Activated T-helper 17 cell treated with anti-CD3 and anti-CD28 coated beads, Interleukin-2, amount 50 U/mL, for 72 hours (primary cell): Measurements from ENCODE around the gene ANKRD53. TPM values are rescaled to one million over a fixed set of nuclear protein-coding genes. Genes with fewer than 3 reads are reported as not detected.
"Not testable (repeated sequence)": the region's sequence is repeated elsewhere in the genome, so short reads cannot be mapped to it uniquely, and the experiment has no call there.

Experiments used
- ATAC-seq: fragments of 150-1000 bp; cut with Tn5 transposase; replicated peaks from 2 replicates; pipeline ENCODE4 v1.10.0; 2021; ENCODE audit warnings: mild to moderate bottlenecking, moderate library complexity
- H3K27ac Mint-ChIP-seq: one replicate; pipeline ENCODE4 v1.8.0; 2022; ENCODE audit warnings: mixed read lengths
- H3K27me3 Mint-ChIP-seq: one replicate; pipeline ENCODE4 v1.8.0; 2022; ENCODE audit warnings: mixed read lengths
- H3K36me3 Mint-ChIP-seq: one replicate; pipeline ENCODE4 v1.8.0; 2022; ENCODE audit warnings: low read depth, mild to moderate bottlenecking, mixed read lengths
- H3K4me1 Mint-ChIP-seq: one replicate; pipeline ENCODE4 v1.8.0; 2022; ENCODE audit warnings: mixed read lengths
- H3K4me3 Mint-ChIP-seq: one replicate; pipeline ENCODE4 v1.8.0; 2022; ENCODE audit warnings: mild to moderate bottlenecking, mixed read lengths
- H3K9me3 Mint-ChIP-seq: one replicate; pipeline ENCODE4 v1.8.0; 2022; ENCODE audit warnings: mixed read lengths
- total RNA-seq, 2 donors: library from RNA; stranded (reverse); gene quantifications; one replicate each; pipeline ENCODE4 v1.2.3, GENCODE V29; 2022

ANKRD53 gene
- total RNA-seq, 2 donors from 2014 or later: 0.56 TPM; not detected in 1

DNA sequence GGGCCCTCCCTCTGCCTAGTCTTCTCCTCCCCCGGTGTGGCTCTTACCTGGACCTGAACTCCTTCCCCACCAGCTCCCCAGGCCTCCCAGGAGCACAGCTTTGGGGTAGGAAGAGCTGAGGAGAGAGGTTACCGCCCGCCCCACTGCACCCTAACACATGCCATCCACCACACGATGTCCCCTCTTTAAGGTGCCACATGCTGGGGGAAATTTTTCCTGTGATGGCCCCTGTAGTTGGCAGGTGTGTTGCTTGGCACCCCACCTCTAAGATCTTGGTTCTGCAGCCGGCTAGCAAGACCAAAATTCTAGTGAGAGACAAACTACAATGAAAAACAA, 23.1 kb downstream of the ANKRD53 start:
- Mint-ChIP-seq H3K4me3 (peak overlapping the region; percentile 74), H3K27ac (no peak overlapping the region), H3K4me1 (peaks cover 8% of the 10 kb centered on the region), H3K9me3 (no peaks in the 10 kb centered on the region), H3K27me3 (no peaks in the 10 kb centered on the region), H3K36me3 (no peaks in the 10 kb centered on the region)
- no peak for ATAC-seq

DNA sequence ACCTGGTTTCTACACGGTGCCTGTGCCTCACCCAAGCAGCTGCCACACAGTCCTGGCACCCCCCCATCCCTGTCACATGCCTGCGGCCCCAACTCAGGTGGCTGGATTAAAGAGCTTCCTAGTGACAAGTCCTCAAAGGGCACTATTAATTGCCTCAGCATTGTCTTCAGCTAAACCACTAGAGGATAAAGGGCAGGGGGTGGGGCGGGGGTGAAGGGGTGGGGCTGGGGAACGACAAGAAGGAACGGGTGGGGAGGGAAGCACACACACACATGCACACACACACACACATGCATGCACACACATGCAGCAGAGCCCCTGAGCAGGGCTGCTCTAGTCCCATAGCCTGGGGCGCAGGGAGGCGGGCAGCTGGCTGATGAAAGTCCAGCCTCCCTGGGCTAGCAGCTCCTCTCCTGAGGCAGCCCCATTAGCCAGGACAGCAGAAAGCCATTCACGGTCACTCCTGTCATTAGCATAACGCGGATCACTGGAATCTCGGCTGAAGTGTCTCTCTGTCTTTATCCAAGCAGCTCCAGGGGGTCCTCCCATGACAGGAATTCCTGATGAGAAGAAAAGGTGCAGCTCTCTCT, 23.6 kb downstream of the ANKRD53 start:
- peaks cover 8% of the 10 kb centered on the region for H3K4me1 Mint-ChIP-seq
- H3K9me3 Mint-ChIP-seq: no peaks in the 10 kb centered on the region
- H3K36me3 Mint-ChIP-seq: no peaks in the 10 kb centered on the region
- no peak overlapping the region for H3K27ac Mint-ChIP-seq
- H3K4me3 Mint-ChIP-seq: no peak overlapping the region
- no peaks in the 10 kb centered on the region for H3K27me3 Mint-ChIP-seq
- no peak for ATAC-seq

DNA sequence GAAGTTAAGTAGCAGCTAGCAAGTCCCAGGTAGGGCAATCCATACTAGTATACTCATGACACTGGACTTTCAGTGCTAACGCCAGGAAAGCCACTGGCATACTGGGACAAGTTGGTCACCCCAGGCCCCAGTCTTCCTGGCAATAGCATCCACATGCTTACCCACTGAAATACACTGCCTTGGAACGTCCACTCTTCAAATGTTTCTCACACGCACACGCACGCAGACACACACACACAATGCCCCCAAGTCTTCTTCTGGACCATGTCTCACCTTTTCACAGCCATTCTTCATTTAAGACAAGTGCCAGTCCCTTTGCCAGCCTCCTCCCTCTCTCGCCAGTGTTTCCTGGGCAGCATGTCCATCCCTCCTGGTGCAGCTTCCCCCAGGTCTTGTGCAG, 25.0 kb downstream of the ANKRD53 start:
- Mint-ChIP-seq H3K4me1 (peaks cover 8% of the 10 kb centered on the region), H3K27ac (no peak overlapping the region), H3K4me3 (no peak overlapping the region), H3K27me3 (peaks cover 5% of the 10 kb centered on the region), H3K9me3 (no peaks in the 10 kb centered on the region), H3K36me3 (no peaks in the 10 kb centered on the region)
- ATAC-seq: no peak

DNA sequence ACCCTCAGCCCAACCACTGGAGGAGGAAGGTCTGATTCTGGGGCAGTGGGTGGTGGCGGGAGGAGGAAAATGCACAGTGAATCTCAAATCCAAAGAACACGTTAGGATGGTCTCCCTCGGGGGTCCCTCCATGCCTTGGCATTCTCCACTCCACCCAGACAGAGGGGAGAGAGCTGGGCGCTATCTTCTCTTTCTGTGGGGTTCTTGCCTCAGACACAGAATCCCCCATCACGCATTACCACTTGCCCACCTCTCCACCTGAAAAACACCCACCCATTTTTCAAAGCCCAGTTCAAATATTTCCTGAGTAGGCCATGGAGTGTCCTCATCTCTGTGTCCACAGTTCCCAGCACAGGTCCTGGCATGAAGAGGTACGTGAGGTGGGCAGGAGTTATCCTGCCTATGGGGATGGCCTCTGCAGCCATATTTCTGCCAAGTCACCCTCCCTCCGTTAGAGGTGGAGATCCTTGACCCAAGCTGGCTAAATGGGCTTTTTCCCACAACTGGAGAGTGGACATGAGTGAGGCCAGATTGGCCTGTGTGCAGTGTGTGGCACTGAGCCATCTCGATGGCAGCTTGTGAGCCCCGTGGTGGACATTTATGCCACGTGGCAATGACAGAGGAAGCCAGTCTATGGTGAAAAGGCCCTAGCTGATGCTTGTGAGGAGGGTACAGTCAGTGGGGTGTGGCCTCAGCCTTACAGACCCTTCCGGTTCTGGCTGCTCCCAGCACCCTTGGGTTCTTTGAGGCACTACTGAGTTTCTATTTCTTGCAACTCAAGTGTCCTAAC, 25.7 kb downstream of the ANKRD53 start:
- no peak overlapping the region for H3K27ac Mint-ChIP-seq
- H3K4me3 Mint-ChIP-seq: no peak overlapping the region
- no peaks in the 10 kb centered on the region for H3K9me3 Mint-ChIP-seq
- H3K27me3 Mint-ChIP-seq: peaks cover 5% of the 10 kb centered on the region
- no peak for ATAC-seq
- H3K36me3 Mint-ChIP-seq: no peaks in the 10 kb centered on the region
- H3K4me1 Mint-ChIP-seq: peaks cover 8% of the 10 kb centered on the region

DNA sequence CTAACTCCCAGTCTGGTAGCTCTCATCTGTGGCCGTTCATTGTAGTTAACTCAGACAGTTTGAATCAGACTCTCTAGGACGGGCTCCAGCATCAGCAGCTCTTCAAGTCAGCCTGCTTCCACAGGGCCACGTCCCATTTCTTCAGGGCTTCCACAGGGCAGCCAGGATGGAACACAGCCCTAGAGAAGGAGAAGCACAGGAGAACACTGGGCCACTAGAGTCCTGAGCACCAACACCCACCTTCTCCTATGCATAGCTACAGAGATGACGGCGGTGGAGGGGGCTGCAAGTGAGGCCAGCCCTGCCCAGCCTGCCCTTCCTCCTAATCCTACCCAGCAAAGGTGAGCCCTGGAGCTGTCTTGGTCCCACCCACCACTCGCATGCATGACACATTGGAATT, 26.4 kb downstream of the ANKRD53 start:
- H3K4me1 Mint-ChIP-seq: peaks cover 8% of the 10 kb centered on the region
- H3K36me3 Mint-ChIP-seq: no peaks in the 10 kb centered on the region
- no peak overlapping the region for H3K4me3 Mint-ChIP-seq
- ATAC-seq: no peak
- H3K27me3 Mint-ChIP-seq: peaks cover 7% of the 10 kb centered on the region
- no peaks in the 10 kb centered on the region for H3K9me3 Mint-ChIP-seq
- no peak overlapping the region for H3K27ac Mint-ChIP-seq

DNA sequence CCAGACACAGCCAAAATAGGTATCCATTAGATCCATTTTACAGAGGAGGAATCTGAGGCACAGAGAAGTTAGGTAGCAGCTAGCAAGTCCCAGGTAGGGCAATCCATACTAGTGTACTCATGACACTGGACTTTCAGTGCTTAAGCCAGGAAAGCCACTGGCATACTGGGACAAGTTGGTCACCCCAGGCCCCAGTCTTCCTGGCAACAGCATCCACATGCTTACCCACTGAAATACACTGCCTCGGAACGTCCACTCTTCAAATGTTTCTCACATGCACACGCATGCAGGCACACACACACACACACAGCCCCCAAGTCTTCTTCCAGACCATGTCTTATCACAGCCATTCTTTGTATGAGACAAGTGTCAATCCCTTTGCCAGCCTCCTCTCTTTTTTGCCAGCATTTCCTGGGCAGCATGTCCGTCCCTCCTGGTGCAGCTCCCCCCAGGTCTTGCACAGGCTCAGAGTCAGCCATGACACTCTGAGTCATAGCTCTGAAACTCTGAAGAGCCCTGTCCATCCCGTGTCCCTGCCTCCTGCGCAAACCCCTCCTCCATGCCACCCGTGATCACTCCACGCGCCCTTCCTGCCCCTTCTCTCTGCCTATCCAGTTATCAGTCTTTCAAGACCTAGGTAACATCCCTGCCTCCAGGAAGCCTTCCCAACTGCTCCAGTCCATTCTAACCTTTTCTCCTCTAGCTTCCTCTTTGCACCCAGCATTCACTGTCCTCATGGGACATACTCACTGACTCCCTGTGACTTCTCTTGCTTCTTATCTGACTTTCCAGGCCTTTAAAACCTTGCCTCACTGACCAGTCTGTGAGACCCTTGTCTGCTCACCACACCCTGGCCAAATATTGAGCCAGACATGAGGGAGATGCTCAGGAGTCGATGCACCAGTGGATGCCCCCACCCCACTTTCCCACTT, 27.1 kb downstream of the ANKRD53 start:
- no peak for ATAC-seq
- no peaks in the 10 kb centered on the region for H3K9me3 Mint-ChIP-seq
- H3K4me1 Mint-ChIP-seq: peaks cover 5% of the 10 kb centered on the region
- H3K4me3 Mint-ChIP-seq: no peak overlapping the region
- H3K27ac Mint-ChIP-seq: no peak overlapping the region
- H3K27me3 Mint-ChIP-seq: peaks cover 11% of the 10 kb centered on the region
- H3K36me3 Mint-ChIP-seq: no peaks in the 10 kb centered on the region

DNA sequence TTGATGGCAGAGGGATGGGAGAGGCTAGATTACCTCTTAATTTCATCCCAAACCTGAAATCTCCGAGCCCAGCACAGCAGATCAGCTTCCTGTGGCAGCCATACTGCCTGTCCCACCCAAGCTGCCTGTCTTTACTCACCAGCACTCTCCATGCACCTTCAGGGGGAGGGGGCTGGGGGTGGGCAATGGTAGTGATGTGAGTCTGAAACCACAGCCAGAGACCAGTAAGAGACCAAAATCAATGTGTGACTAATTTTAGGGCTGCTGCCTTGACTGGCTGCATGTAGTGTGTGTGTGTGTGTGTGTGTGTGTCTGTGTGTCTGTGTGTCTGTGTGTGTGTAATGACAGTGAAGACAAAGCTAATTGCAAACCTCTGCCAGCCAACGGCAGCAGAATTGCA, 27.9 kb downstream of the ANKRD53 start:
- Mint-ChIP-seq H3K4me1 (no peaks in the 10 kb centered on the region), H3K27me3 (peaks cover 11% of the 10 kb centered on the region), H3K36me3 (no peaks in the 10 kb centered on the region), H3K27ac (no peak overlapping the region), H3K4me3 (no peak overlapping the region), H3K9me3 (no peaks in the 10 kb centered on the region)
- ATAC-seq: no peak

DNA sequence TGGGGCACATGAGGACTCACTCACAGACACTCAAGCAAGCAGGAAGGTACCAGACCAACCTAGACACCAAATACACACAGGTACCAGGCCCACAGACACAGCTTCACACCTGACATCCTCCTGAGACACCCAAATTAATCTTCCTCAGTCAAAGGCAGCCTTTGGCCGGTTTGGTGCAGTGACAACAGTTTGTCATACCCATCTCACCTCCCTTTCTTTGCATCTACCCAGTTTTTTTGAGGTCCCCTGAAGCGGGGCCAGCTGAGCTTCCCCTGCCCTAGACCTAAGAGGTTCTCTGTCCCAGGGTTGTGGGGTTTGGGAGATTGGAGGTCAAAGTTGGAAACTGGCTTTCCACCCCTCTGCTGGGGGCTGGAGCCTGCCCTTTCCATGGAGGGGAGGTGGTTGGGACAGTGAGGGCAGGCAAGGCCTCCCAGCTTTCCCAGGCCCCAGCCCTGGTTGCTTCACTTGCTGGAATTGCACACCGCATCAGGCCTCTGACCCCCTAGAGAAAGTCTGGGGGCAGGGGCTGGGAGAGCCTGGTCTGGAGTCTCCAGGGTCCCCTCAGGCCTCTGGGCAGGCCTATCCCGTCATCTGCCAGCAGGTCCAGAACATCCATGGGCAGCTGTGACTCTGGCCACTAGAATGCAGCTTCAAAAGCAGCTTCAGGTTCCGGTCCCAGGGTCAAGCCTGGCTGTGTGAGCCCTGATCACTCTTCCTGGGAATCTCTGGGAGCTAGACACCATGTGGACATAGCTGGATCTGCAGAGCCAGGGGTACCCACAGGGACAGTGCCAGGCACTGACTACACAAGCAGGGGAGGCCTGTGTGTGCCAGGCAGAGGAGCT, 28.7 kb downstream of the ANKRD53 start:
- ATAC-seq: no peak

DNA sequence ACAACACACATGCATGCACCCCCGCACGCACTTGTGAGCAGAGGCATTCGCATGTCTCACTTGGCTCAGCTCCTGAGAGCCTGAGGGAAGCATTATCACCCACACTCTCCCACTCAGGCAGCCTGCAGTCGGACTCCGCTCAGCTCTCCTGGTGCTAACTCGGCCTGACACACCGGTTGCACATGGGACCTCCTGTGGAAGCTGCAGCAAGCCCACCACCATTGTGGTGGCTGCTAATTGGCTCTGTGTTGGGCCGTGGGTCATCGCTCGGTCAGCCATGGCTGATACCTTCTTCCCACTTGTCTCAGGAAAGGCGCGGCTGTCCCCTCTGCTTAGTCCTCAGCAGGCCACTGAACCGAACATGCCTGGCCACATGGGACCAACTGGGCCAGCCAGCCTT, 29.9 kb downstream of the ANKRD53 start:
- H3K27me3 Mint-ChIP-seq: peaks cover 17% of the 10 kb centered on the region
- no peaks in the 10 kb centered on the region for H3K9me3 Mint-ChIP-seq
- no peak overlapping the region for H3K27ac Mint-ChIP-seq
- H3K4me1 Mint-ChIP-seq: no peaks in the 10 kb centered on the region
- H3K36me3 Mint-ChIP-seq: no peaks in the 10 kb centered on the region
- ATAC-seq: no peak
- H3K4me3 Mint-ChIP-seq: no peak overlapping the region

More for the DNA sequence above, 28.7 kb downstream of the ANKRD53 start:
- Mint-ChIP-seq H3K9me3 (no peaks in the 10 kb centered on the region), H3K36me3 (no peaks in the 10 kb centered on the region), H3K27me3 (peaks cover 17% of the 10 kb centered on the region), H3K4me3 (no peak overlapping the region), H3K4me1 (no peaks in the 10 kb centered on the region), H3K27ac (no peak overlapping the region)

DNA sequence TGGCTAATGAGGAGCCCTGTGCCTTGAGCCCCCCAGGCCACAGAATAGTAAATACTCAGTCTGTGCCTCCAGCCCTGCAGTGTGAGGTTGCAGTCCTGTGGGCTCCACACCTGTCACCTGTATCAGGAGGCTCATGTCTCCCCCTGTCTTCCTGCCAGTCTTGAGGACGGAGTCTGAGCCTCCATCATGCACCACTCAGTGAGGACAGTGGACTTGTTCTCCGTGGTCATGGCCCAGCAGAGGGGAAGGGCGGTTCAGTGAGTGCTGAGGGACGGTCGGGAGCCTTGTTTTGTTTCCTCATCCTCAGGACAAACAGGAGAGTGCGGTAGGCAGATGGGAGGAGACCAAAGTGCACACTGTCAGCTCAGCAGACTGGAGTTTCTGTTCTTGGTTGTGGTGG, 33.4 kb downstream of the ANKRD53 start:
- not testable (repeated sequence) for H3K36me3 Mint-ChIP-seq, H3K27ac Mint-ChIP-seq, H3K4me1 Mint-ChIP-seq, H3K4me3 Mint-ChIP-seq, H3K9me3 Mint-ChIP-seq, ATAC-seq
- H3K27me3 Mint-ChIP-seq: peaks cover 17% of the 10 kb centered on the region

DNA sequence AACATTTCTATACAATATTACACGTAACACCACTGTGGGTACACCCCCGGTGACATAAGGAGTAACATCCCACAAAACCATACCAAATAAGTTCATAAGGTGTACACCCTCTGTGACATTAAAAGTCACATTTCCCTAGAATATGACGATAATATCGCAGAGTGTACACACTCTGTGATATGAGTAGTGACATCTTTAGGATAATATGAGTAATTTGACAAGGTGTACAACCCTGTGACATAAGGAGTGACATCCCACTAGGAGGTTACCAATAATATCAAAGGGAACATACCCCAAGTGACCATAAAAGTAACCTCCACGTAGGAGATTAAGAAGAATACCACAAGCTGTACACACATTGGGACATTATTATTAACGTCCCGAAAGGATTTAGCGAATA, 40.2 kb downstream of the ANKRD53 start:
- H3K4me3 Mint-ChIP-seq: no peak overlapping the region
- H3K27me3 Mint-ChIP-seq: peaks cover 6% of the 10 kb centered on the region
- no peaks in the 10 kb centered on the region for H3K4me1 Mint-ChIP-seq
- no peaks in the 10 kb centered on the region for H3K9me3 Mint-ChIP-seq
- peak; percentile 19 for ATAC-seq
- no peak overlapping the region for H3K27ac Mint-ChIP-seq
- no peaks in the 10 kb centered on the region for H3K36me3 Mint-ChIP-seq

DNA sequence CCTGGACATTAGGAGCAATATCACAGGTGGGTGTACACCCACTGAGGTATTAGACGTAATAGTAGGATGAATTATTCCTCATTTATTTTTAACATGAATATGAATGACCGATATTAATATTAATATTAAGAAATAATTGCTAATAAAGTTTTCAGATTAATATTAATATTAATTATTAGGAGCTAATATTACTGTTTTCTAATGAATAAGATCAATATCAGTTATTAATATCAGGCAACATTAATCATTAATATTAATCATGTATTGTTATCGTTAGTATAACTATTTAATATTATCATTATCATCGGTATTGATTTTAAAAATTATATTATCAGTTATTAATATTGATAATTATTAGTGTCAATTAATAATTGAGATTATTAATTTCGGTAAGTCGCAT, 41.6 kb downstream of the ANKRD53 start:
- H3K27ac Mint-ChIP-seq, H3K9me3 Mint-ChIP-seq, H3K27me3 Mint-ChIP-seq, H3K36me3 Mint-ChIP-seq, H3K4me1 Mint-ChIP-seq, ATAC-seq, H3K4me3 Mint-ChIP-seq: not testable (repeated sequence)

DNA sequence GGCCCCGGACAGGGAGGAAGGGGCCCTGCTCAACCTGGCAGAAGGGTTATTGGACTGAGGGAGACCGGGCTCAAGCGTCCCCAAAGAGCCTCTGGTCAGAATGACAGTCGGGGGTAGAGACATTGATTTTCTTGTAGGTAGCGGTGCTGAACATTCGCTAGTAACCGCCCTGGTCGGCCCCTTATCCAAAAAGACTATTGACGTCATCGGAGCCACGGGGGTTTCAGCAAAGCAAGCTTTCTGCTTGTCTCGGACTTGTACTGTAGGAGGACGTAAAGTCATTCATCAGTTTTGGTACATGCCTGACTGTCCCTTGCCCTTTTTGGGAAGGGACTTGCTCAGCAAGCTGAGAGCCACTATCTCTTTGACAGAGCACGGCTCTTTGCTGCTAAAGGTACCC, 43.0 kb downstream of the ANKRD53 start:
- not testable (repeated sequence) for H3K27me3 Mint-ChIP-seq, ATAC-seq, H3K4me3 Mint-ChIP-seq, H3K4me1 Mint-ChIP-seq, H3K9me3 Mint-ChIP-seq, H3K27ac Mint-ChIP-seq, H3K36me3 Mint-ChIP-seq

DNA sequence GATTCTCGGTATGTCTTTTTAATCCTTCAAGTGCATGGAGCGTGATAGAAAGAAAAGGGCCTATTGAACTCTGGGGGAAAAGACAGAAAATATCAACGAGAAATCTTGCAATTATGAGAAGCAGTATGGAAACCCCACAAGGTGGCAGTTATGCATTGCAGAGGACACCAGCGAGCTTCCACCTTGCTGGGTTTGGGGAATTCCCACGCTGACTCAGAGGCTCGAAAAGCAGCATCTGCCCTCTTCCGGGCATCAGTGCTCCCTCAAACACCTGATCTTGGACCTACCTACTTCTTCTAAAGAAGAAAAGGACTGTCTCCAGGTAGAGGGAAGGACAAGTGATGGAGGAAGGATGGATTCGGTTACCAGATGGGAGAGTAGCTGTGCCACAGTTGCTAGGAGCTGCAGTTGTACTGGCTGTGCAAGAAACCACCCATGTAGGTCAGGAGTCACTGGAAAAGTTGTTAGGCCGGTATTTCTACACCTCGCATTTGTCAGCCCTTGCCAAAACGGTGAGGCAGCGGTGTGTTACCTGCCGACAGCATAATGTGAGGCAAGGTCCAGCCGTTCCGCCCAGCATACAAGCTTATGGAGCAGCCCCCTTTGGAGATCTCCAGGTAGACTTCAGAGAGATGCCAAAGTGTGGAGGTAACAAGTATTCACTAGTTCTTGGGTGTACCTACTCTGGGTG, 45.3 kb downstream of the ANKRD53 start:
- H3K9me3 Mint-ChIP-seq, ATAC-seq, H3K36me3 Mint-ChIP-seq, H3K27me3 Mint-ChIP-seq, H3K4me1 Mint-ChIP-seq: not testable (repeated sequence)
- Mint-ChIP-seq H3K27ac (peak overlapping the region; percentile 36), H3K4me3 (peak overlapping the region; percentile 9)
